ENCODE measurements around the gene NKAIN2.

DNA sequence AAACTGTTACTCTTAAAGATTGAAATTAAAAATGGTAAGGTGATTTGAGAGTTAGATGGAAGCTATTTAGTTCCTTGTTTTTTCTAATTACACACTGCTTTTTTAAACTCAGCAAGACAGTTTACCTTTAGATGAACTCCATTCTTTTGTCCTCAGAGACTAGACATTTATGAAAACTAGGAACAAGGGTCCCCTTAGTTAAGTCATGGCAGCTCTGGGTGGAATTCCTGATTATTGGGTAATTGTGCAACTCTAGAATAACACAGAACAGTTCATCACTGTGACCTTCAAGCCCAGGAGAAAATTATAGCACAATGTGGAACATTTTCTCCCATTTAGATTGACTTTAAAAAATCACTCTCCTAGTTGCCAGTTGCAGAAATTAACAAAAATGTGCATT is 251.7 kb downstream of the NKAIN2 start:
- TF ChIP-seq POLR2AphosphoS5 (IDR thresholded peaks at IDR 0.05; ENCODE audit: insufficient read depth, low read depth, low read length): no peak
- TF ChIP-seq, protein P1, sequence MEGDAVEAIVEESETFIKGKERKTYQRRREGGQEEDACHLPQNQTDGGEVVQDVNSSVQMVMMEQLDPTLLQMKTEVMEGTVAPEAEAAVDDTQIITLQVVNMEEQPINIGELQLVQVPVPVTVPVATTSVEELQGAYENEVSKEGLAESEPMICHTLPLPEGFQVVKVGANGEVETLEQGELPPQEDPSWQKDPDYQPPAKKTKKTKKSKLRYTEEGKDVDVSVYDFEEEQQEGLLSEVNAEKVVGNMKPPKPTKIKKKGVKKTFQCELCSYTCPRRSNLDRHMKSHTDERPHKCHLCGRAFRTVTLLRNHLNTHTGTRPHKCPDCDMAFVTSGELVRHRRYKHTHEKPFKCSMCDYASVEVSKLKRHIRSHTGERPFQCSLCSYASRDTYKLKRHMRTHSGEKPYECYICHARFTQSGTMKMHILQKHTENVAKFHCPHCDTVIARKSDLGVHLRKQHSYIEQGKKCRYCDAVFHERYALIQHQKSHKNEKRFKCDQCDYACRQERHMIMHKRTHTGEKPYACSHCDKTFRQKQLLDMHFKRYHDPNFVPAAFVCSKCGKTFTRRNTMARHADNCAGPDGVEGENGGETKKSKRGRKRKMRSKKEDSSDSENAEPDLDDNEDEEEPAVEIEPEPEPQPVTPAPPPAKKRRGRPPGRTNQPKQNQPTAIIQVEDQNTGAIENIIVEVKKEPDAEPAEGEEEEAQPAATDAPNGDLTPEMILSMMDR (IDR thresholded peaks at IDR 0.05; ENCODE audit: extremely low read depth in 1 of 2, insufficient read depth in 1 of 2, low read depth in 1 of 2, low read length in 2 of 2): no peak
- no peak for TF ChIP-seq POLR2A (IDR thresholded peaks at IDR 0.05; ENCODE audit: low read depth, low read length)
- TF ChIP-seq JUN (IDR thresholded peaks at IDR 0.05; ENCODE audit: borderline replicate concordance, insufficient read depth, insufficient read length, low read depth): no peak
- TF ChIP-seq FOS (IDR thresholded peaks at IDR 0.05; ENCODE audit: borderline replicate concordance, insufficient read depth, low read length): no peak
- TF ChIP-seq, protein P2, sequence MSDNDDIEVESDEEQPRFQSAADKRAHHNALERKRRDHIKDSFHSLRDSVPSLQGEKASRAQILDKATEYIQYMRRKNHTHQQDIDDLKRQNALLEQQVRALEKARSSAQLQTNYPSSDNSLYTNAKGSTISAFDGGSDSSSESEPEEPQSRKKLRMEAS (IDR thresholded peaks at IDR 0.05; ENCODE audit: insufficient read depth, insufficient read length): no peak
- no peak for TF ChIP-seq EZH2 (IDR thresholded peaks at IDR 0.05; ENCODE audit: borderline replicate concordance, low read depth, low read length, severe bottlenecking)
- no peak for TF ChIP-seq MYC (IDR thresholded peaks at IDR 0.05; ENCODE audit: low read depth, low read length)
- no peak for TF ChIP-seq GATA2 (IDR thresholded peaks at IDR 0.05; ENCODE audit: insufficient read depth, insufficient read length, low read depth, low read length)
